ENCODE results near the gene NID2.

NID2 gene, protein sequence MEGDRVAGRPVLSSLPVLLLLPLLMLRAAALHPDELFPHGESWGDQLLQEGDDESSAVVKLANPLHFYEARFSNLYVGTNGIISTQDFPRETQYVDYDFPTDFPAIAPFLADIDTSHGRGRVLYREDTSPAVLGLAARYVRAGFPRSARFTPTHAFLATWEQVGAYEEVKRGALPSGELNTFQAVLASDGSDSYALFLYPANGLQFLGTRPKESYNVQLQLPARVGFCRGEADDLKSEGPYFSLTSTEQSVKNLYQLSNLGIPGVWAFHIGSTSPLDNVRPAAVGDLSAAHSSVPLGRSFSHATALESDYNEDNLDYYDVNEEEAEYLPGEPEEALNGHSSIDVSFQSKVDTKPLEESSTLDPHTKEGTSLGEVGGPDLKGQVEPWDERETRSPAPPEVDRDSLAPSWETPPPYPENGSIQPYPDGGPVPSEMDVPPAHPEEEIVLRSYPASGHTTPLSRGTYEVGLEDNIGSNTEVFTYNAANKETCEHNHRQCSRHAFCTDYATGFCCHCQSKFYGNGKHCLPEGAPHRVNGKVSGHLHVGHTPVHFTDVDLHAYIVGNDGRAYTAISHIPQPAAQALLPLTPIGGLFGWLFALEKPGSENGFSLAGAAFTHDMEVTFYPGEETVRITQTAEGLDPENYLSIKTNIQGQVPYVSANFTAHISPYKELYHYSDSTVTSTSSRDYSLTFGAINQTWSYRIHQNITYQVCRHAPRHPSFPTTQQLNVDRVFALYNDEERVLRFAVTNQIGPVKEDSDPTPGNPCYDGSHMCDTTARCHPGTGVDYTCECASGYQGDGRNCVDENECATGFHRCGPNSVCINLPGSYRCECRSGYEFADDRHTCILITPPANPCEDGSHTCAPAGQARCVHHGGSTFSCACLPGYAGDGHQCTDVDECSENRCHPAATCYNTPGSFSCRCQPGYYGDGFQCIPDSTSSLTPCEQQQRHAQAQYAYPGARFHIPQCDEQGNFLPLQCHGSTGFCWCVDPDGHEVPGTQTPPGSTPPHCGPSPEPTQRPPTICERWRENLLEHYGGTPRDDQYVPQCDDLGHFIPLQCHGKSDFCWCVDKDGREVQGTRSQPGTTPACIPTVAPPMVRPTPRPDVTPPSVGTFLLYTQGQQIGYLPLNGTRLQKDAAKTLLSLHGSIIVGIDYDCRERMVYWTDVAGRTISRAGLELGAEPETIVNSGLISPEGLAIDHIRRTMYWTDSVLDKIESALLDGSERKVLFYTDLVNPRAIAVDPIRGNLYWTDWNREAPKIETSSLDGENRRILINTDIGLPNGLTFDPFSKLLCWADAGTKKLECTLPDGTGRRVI (N-terminal part only)

DNA sequence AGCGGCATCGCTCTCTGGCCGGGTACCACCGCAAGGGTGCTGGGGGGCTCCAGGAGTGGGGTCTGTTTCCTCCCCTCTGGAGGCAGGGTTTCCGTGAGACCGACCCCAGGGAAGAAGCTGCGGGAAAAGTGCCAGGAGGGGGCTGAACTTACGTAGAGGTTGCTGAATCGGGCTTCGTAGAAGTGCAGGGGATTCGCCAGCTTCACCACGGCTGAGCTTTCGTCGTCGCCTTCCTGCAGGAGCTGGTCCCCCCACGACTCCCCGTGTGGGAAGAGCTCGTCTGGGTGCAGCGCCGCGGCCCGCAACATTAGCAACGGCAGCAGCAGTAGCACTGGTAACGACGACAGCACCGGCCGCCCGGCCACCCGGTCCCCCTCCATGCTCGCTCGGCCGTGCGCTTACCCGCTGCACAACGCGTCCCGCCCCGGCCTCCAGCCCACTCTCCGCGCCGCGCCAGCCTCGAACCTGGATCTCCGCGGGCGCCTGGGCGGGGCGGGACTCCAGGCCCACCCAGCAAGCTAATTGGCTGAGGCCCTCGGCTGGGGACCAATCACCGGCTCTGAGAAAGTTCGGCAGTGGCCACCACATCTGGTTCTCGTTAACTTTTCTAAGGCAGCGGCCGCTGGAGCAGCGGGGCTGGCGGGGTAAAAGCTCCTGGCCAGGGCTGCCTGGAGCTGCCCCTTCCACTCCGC lies at the start of gene NID2:
NID2 (minus strand) TSS at position 445 of the 692 bp plus-strand sequence; CDS start at position 380, 65 bp downstream.
- DNase-seq = peak; percentile 58

DNA sequence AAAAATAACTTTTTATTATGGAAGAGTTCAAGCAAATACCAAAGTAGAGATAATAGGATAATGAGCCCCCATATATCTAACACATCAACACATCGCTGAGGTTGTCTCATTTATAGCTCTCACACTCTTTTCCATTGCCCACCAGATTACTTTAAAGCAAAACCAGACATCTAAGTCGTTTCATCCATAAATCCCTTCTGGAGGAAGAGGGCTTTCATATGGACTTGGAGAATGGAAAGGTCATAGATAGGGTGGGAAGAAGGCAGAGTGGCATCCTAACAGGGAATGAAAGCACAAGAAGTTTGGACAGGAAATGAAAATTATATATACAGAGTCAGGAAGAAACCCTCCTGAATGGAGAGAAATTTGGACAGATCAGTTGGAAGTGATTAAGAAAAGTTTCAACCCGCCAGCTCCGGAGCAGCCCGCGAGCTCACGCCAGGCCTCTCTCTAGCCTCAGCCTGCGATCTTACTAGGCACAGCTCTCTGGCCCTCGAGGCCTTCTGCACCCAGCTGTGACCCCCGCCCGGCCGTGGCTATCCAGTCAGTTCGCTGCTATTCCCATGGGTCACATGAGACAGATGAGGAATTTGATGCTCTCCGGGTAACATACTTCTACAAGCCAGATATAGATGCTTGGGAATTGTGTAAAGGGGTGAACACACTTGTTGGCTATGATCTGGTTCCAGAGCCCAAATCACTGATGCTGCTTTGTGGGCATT lies 48.4 kb upstream of the NID2 start:
- no peak for DNase-seq

DNA sequence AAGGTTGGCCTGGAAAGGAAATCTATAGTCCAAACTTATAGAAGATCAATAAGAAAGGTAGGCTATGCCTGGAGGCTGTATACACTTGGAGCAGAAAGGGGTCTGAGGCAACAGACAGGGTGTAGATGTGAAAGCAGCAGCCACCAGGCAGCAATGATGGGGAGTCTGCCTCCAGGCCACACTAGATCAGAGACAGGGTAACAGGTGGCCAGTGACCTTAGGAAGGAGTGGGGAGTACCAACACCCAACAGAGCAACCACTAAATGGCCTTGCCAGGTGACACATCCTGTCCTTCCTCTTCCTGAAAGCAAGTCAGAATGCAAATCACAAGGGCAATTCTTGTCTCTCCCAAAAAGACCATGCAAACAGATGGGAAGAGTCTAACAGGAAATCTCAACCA lies 46.4 kb upstream of the NID2 start:
- DNase-seq = no peak

DNA sequence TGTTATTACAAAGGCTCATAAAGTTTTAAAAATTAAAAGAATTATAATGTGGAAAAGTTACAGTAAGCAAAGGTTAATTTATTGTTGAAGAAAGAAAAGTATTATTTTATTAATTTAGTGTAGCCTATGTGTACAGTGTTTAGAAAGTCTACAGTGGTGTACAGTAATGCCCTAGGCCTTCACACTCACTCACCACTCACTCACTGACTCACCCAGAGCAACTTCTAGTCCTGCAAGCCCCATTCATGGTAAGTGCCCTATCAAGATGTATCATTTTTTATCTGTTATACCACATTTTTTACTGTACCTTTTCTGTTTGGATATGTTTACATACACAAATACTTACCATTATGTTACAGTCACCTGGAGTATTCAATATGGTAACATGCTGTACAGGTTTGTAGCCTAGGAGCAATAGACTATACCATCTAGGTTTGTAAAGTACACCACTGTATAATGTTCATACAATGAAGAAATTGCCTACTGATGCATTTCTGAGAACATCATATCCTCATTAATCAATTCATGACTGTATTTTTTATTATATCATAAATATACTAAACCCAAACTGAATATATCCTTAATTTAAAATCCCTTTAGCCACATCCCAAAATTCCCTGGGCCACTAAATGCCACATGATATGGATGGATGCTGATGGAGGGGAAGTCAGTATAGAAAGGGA lies 43.6 kb upstream of the NID2 start:
- no peak for DNase-seq

DNA sequence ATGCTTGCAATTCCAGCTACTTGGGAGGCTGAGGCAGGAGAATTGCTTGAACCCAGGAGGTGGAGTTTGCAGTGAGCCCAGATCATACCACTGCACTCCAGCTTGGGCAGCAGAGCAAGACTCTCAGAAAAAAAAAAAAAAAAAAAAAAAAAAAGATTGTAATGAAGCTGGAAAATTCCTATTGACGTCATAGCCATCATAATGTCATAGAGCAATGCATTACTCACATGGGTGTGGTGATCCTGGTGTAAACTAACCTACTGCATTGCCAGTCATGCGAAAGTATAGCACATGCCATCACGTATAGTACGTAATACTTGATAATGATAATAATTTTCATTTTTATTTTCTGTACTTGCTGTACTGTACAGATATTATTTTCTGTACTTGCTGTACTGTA lies 42.7 kb upstream of the NID2 start:
- no peak for DNase-seq

DNA sequence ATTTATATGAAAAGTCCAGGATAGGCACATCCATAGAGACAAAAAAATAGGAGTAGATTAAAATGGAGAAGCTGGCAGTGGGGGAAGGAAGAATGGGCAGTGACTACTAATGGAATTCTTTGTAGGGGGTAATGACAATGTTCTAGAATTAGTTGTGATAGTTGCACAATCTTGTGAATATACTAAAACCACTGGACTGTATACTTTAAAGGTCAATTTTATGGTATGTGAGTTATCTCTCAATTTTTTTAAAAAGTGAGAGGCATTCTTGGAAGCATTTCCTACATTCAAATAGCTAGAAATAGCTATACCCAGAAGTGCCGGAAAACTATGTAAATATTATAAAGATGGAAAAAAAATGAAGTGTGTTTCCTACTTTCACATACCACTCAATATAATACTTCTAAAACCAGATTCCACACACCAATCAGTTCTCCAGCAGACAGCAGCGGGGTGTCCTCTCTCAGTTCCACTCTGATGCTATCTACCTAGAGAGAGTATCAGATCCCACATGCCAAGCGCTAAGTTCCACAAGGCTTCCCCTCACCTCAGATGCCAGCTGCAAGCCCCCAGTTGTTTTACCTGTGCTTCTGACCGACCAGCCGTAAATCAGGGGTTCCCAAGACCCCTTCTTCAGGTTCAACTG lies 41.7 kb upstream of the NID2 start:
- DNase-seq = no peak

DNA sequence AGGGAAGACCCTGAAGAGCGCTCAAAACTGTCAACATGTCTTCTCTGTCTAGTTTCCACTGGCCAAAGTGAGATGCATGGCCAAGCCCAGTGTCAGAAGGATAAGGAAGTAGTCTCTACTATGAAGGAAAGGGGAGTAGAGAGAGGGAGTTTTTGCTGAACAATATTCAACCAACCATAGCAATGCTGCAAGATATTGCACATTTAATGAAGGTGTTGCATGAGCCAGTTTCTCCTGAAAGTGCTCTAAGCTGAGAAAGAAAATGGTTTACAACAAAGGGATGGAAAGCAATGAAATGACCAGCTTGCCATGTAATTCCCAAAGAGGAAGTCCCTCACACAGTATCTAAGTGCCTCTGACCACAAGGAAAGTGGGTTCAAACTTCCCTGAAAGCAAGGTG lies 40.0 kb upstream of the NID2 start:
- DNase-seq = no peak

DNA sequence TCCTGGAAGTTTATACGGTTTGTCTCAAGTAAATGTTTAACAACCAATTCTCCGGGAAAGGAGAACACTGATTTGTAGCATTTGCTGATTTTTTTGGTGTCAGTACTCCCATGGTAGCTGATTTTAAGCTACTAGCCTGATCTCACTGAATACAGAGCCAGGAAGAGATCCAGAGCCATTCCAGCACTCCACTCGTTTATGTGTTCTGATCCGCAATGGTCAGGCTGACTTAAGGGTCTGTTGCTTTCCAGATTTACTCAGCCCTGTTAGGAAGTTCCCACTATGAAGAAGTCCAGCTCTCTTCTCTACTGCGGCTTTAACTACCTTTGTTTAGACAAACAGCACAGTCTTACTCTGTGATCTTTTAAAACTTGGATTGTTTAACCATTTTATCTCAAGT lies 38.0 kb upstream of the NID2 start:
- no peak for DNase-seq

DNA sequence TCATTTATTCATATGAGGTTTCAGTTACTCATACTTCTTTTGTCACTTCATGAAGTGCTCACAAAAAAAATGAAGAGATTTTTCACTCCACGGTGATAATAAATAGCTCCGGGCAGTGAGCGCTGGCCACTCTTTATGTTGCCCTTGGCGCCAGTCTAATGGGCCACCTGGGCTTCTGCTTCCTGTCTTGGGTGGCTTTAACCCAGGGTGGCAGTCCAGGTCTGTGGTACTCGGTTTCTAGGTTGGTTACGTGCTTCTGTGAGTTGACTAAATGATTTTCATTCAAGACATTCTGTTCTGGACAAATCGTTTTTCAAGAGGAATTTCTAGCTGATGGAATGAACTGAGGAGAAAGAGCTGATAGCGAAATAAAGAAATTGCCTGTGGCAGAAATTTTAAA lies 34.6 kb upstream of the NID2 start:
- no peak for DNase-seq

DNA sequence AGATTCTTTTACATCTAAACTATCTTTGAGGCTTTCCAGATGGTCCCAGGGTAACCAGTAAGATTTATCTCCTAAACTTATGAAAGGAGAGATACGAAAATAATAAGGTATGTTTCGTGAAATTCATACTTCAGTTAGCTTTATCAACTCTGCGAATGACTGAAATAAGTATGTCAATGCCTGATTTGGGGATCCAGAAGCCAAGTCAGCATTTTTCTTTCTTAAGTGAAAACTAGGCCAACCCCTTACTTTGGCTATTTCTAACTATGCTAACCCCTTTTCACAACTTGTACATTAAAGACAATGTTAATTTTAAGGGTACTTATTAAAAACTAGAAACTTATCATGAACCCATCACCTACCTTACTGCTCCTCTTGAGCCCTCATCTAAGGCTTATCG lies 26.9 kb upstream of the NID2 start:
- no peak for DNase-seq

DNA sequence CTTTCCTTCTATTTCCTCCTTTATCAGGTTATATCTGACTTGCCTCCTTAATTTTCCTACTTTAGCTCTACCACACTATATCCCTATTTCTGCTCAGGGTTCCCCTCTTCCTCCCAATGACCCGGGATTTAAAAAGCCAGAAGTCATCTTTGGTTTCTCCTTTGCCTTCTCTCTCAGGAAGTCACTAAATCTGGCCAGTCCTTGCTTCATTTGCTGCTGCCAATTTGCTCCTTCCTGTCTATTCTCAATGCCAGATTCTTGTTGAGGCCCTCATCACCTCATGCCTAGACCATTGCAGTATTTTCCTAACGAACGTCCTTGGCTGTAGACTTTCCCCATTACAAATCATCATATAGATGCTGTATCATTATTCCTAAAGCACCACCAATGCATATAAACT lies 26.5 kb upstream of the NID2 start:
- no peak for DNase-seq

DNA sequence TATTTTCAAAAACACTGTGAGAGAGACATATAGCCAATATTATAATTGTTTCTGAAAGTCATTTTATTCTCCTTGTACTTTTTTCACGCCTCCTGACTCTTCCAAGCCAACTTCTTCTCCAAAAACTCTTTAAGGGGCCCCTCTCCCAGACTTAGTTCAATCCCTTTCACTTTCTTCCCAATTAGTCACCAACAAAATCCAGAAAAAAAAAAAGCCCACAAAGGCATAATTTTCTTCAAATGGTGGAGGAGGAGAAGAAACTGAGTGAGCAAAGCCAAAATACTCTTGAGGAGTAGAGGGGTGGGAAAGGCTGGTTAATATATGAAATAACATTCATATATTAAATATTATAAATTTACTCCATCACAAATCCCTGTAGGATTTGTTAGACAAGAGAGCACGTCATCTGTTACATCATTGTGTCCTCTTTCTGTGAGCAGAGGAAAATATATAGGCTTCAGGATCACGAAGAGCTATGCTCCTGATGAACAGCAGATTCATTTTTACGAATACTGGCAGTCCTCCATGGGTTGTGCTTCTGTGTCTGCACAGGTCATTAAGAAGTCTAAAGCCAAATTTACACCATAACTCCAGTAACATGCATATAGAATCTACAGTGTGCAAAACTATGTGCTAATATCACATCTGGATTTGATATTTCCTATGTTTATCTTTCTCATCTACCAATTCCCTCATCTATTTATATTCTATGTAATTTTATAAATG lies 25.9 kb upstream of the NID2 start:
- no peak for DNase-seq

DNA sequence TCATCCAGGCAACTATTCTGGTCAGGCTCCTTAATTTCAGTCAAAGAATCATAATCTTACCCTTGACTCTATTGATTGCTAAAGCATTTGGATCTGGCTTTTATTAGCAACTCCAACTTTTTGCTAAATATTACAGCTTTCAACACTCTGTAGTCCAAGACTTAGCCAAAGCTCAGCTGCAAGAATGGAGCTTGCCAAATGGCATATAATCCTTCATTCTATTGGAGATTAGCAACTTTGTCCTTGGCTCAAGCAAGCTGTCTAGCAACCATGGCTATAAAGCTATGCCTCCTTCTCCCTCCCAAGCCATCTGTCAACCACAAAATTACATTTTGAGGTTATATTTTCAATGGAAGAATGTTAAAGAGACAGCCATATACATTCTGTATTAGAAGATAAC lies 23.1 kb upstream of the NID2 start:
- DNase-seq = no peak

DNA sequence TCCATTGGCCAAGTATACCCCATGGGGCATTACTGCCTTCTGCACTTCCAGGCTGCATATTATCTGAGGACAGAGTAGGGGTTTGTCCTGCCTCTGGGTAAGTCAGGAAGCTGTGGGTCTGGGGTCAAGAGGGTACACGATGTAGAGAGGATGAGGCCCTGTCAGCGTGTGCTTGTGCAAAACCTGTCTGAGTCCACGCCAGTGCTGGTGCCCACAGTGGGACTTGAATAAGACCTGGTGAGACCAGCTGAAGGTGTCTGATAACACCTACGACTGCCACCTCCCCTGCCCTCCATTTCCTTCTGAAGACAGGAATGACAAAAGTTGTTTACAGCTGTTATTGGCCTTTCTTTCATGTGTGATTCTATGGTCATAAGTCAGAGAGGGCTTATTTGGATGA lies 22.1 kb upstream of the NID2 start:
- DNase-seq = no peak

DNA sequence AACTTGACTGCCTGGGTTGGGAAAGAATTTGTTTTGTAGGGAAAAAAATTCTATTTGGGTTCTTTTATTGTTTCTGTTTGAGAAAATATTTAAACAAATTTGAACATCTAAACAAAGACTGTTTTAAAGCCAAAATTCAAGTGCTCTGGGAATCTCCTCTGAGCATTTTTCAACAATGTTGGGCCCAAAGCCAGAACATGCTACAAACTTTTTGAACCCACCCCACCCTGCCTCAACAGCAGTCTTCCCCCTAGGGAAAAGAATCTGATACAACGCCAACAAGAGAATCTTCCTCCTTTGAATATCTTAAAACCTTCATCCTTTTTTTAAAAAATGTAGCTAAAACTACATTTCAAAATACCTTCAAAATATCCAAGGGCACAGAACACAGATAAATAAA lies 20.4 kb upstream of the NID2 start:
- DNase-seq = no peak

DNA sequence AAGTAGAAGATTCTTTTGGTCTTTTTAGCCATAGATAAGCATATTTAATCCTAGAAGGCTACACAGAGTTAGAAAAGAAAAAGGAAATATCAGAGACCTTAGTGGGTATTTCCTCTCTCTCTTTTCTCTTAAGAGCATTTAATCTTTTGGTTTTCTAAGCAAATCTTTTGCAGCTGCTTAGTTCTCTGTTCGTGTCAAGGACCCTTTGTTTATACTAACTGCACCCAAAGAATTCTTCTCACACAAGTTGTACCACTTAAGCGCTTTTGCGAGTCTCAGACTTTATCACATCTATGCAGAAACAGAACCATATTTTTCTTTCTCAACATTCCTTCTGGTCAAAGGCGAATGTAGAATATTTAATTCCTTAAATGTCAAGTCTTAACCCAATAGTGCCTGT lies 17.9 kb upstream of the NID2 start:
- DNase-seq = no peak

DNA sequence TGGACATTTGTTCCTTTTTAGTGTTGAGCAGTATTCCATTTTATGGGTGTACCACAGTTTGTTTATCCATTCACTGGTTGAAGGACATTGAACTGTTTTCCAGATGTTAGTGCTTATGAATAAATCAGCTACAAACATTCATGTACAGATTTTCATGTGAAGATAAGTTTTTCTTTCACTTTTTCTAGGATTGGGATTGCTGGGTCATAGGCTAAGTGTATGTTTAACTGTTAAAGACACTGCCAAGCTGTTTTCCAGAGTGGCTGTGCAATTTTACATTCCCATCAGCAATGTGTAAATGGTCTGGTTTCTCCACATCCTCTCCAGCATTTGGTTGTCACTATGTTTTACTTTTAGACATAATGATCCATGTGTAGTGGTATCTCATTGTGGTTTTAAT lies 14.0 kb upstream of the NID2 start:
- no peak for DNase-seq

DNA sequence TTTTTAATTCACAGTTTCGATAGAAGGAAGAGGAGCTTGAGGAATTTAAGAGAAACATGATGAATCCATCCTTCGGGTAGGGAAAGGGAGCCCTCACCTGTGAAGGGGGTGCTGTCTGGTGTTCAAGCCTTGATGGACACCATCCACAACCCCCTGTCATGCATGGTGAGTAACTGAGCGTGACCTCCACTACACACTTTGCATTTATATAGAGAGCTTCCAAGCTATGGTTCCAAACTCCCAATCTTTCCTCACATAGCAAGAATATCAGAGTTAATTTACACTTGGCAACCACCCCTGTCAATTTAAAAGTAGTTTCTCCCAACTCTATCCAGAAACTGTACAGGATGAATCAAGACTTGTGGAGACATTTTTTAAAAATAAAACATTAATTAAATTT lies 13.1 kb upstream of the NID2 start:
- DNase-seq = no peak

DNA sequence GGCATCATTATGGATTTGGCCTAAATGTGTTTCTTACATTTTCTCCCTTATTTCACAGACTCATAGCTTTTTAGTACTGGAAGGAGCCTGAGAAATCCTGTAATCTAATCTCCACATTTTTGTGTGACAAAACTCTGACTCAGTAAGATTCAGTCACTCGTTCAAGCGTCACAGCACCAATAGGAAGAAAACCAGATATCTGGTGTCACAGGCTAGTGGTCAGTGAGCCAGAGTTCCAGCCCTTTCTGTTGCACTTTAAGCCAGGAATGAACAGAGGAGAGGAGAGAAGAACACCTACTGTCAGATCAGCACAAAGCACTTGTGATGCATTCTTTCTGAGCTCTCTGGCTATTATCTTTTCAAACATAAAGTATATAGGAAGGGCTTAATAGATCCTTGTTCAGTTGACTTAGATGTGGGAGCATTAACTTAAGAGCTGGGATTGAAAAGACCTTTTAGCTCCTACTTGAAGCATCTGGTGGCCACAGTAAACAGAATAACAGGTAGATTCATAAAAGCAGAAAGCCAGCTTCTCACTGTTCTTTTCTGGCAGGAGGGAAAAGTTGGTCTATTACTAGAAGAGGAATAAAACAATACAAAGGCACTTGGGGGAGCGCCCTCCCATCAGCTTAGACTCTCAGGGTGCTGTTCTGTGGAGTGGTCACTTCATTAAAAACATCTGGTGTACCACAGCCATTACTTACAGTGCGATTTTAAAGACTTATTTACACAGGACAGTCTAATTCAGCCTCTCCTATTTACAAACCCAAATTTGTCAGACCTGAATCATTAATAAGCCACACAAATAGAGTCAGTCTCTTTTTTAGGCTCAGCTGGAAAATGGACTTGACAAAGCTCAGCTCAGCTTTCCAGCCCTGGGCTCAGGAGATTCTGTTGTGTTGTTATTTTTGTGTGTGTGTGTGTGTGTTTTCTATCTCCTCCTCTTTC lies 12.2 kb upstream of the NID2 start:
- no peak for DNase-seq
